Karpas-422 (cell line): ENCODE results near the gene C20orf173. TPM values are rescaled to one million over a fixed set of nuclear protein-coding genes. Genes with fewer than 3 reads are reported as not detected.
A peak's percentile ranks its signal among the peaks of the same experiment; 100 is the strongest.

Experiments used
- DNase-seq: peaks from one replicate; pipeline ENCODE4 v3.0.0-alpha.2; 2015
- H2AFZ ChIP-seq: fragments of 200-600 bp; sonication (generic); 2 replicates; pipeline ENCODE4 v1.6.1; 2014; ENCODE audit warnings: antibody characterized with exemption, low read length, mixed read lengths
- H3K27ac ChIP-seq: fragments of 200-600 bp; sonication (generic); 2 replicates; pipeline ENCODE4 v1.5.1; 2014; ENCODE audit warnings: mild to moderate bottlenecking, low read length, moderate library complexity
- H3K27me3 ChIP-seq: fragments of 200-600 bp; sonication (generic); 2 replicates; pipeline ENCODE4 v1.6.1; 2014; ENCODE audit warnings: low read length, mixed read lengths
- H3K36me3 ChIP-seq: fragments of 200-600 bp; sonication (generic); 2 replicates; pipeline ENCODE4 v1.6.1; 2014; ENCODE audit warnings: low read length, mixed read lengths; ENCODE audit not compliant: insufficient read depth
- H3K4me1 ChIP-seq: fragments of 200-600 bp; sonication (generic); 2 replicates; pipeline ENCODE4 v1.6.1; 2014; ENCODE audit warnings: mild to moderate bottlenecking, low read length, mixed read lengths
- H3K4me2 ChIP-seq: fragments of 200-600 bp; sonication (generic); 2 replicates; pipeline ENCODE4 v1.6.1; 2014; ENCODE audit warnings: low read length, low read depth, mild to moderate bottlenecking; ENCODE audit not compliant: poor library complexity, severe bottlenecking
- H3K4me3 ChIP-seq: fragments of 200-600 bp; sonication (generic); 2 replicates; pipeline ENCODE4 v1.5.1; 2014; ENCODE audit warnings: mild to moderate bottlenecking, antibody characterized with exemption, low read length, mixed read lengths
- H3K79me2 ChIP-seq: fragments of 200-600 bp; sonication (generic); 2 replicates; pipeline ENCODE4 v1.6.1; 2014; ENCODE audit warnings: mild to moderate bottlenecking, low read length, mixed read lengths
- H3K9ac ChIP-seq: fragments of 200-600 bp; sonication (generic); 2 replicates; pipeline ENCODE4 v1.6.0; 2014; ENCODE audit warnings: low read length
- H3K9me2 ChIP-seq: fragments of 200-600 bp; sonication (generic), shearing (Covaris generic); replicated peaks from 2 replicates; pipeline ENCODE4 v1.6.0; 2014; ENCODE audit warnings: mild to moderate bottlenecking, low read length, moderate library complexity; ENCODE audit not compliant: insufficient read depth
- H3K9me3 ChIP-seq: fragments of 300-700, 200-600 bp; sonication (generic); 2 replicates; pipeline ENCODE4 v1.6.1; 2014; ENCODE audit warnings: low read length, mixed read lengths
- H4K20me1 ChIP-seq: fragments of 200-600 bp; sonication (generic); 2 replicates; pipeline ENCODE4 v1.6.1; 2014; ENCODE audit warnings: mild to moderate bottlenecking, antibody characterized with exemption, low read length, low read depth; ENCODE audit not compliant: insufficient read depth
- total RNA-seq: library from RNA; depleted of rRNA; stranded (reverse); fragments of >200 nt; shearing (Covaris generic); gene quantifications from 2 replicates; pipeline ENCODE4 v1.2.3, GENCODE V29; 2014; ENCODE audit warnings: low replicate concordance; rRNA removed

Gene C20orf173
- not detected in 2 replicates for total RNA-seq

- no peaks in the 10 kb centered on the region for H3K9me3 ChIP-seq
- H3K36me3 ChIP-seq: no peaks in the 10 kb centered on the region
- no peaks in the 10 kb centered on the region for H3K9me2 ChIP-seq
- H3K27ac ChIP-seq: no peak within 1 kb of the TSS
- H3K4me2 ChIP-seq: no peak within 1 kb of the TSS
- DNase-seq: no peak
- no peaks in the 10 kb centered on the region for H4K20me1 ChIP-seq
- H3K79me2 ChIP-seq: no peaks in the 10 kb centered on the region
- H3K27me3 ChIP-seq: no peaks in the 10 kb centered on the region
- H3K4me1 ChIP-seq: peaks cover 5% of the 10 kb centered on the region
- H3K4me3 ChIP-seq: no peak within 1 kb of the TSS
- H3K9ac ChIP-seq: no peak within 1 kb of the TSS
- no peak within 1 kb of the TSS for H2AFZ ChIP-seq
Observed at GRCh38 chr20:35529552-35529951, at the start of gene C20orf173. TSS of gene C20orf173 (minus strand) at chr20:35529652. CDS start at chr20:35529373, 279 bp downstream.

- no peaks in the 10 kb centered on the region for H3K36me3 ChIP-seq
- DNase-seq: no peak
- H3K79me2 ChIP-seq: no peaks in the 10 kb centered on the region
- no peak overlapping the region for H3K9ac ChIP-seq
- no peak overlapping the region for H3K4me2 ChIP-seq
- no peak overlapping the region for H3K27ac ChIP-seq
- no peak overlapping the region for H2AFZ ChIP-seq
- H3K4me3 ChIP-seq: no peak overlapping the region
- no peaks in the 10 kb centered on the region for H3K9me2 ChIP-seq
- no peaks in the 10 kb centered on the region for H3K27me3 ChIP-seq
- no peaks in the 10 kb centered on the region for H3K9me3 ChIP-seq
- H3K4me1 ChIP-seq: no peaks in the 10 kb centered on the region
- no peaks in the 10 kb centered on the region for H4K20me1 ChIP-seq
Observed at GRCh38 chr20:35579196-35579595, 49.7 kb upstream of the C20orf173 start.

GRCh38 chr20:35578469-35578868, 49.0 kb upstream of the C20orf173 start:
- DNase-seq: no peak
- H3K36me3 ChIP-seq: no peaks in the 10 kb centered on the region
- H3K4me1 ChIP-seq: no peaks in the 10 kb centered on the region
- H3K79me2 ChIP-seq: no peaks in the 10 kb centered on the region
- no peak overlapping the region for H3K4me2 ChIP-seq
- H3K9ac ChIP-seq: no peak overlapping the region
- no peaks in the 10 kb centered on the region for H3K9me3 ChIP-seq
- no peak overlapping the region for H3K27ac ChIP-seq
- no peaks in the 10 kb centered on the region for H3K9me2 ChIP-seq
- no peak overlapping the region for H3K4me3 ChIP-seq
- no peak overlapping the region for H2AFZ ChIP-seq
- no peaks in the 10 kb centered on the region for H3K27me3 ChIP-seq
- no peaks in the 10 kb centered on the region for H4K20me1 ChIP-seq

- Histone ChIP-seq H3K9me3 (no peaks in the 10 kb centered on the region), H3K4me3 (no peak overlapping the region), H3K36me3 (no peaks in the 10 kb centered on the region), H3K9me2 (no peaks in the 10 kb centered on the region), H2AFZ (no peak overlapping the region), H3K4me1 (no peaks in the 10 kb centered on the region), H3K79me2 (no peaks in the 10 kb centered on the region), H3K27ac (no peak overlapping the region), H3K27me3 (no peaks in the 10 kb centered on the region), H3K4me2 (no peak overlapping the region), H3K9ac (no peak overlapping the region), H4K20me1 (no peaks in the 10 kb centered on the region)
- DNase-seq: no peak
Observed at GRCh38 chr20:35576816-35577215, 47.4 kb upstream of the C20orf173 start.

- no peak overlapping the region for H3K4me2 ChIP-seq
- no peak overlapping the region for H3K27ac ChIP-seq
- no peak overlapping the region for H3K9ac ChIP-seq
- H3K9me2 ChIP-seq: no peaks in the 10 kb centered on the region
- no peak for DNase-seq
- H3K4me1 ChIP-seq: no peaks in the 10 kb centered on the region
- no peaks in the 10 kb centered on the region for H4K20me1 ChIP-seq
- H3K4me3 ChIP-seq: no peak overlapping the region
- H3K36me3 ChIP-seq: no peaks in the 10 kb centered on the region
- H3K27me3 ChIP-seq: no peaks in the 10 kb centered on the region
- no peaks in the 10 kb centered on the region for H3K9me3 ChIP-seq
- no peaks in the 10 kb centered on the region for H3K79me2 ChIP-seq
- H2AFZ ChIP-seq: no peak overlapping the region
Observed at GRCh38 chr20:35575958-35576357, 46.5 kb upstream of the C20orf173 start.

GRCh38 chr20:35572838-35573237, 43.4 kb upstream of the C20orf173 start:
- no peak for DNase-seq

GRCh38 chr20:35571555-35571954, 42.1 kb upstream of the C20orf173 start:
- Histone ChIP-seq H3K9me2 (no peaks in the 10 kb centered on the region), H2AFZ (no peak overlapping the region), H3K9me3 (no peaks in the 10 kb centered on the region), H3K9ac (no peak overlapping the region), H3K4me2 (no peak overlapping the region), H3K79me2 (no peaks in the 10 kb centered on the region), H3K36me3 (no peaks in the 10 kb centered on the region), H4K20me1 (no peaks in the 10 kb centered on the region), H3K4me1 (no peaks in the 10 kb centered on the region), H3K4me3 (no peak overlapping the region), H3K27me3 (no peaks in the 10 kb centered on the region), H3K27ac (no peak overlapping the region)
- no peak for DNase-seq

More at GRCh38 chr20:35572838-35573237, 43.4 kb upstream of the C20orf173 start:
- Histone ChIP-seq H2AFZ (no peak overlapping the region), H3K79me2 (no peaks in the 10 kb centered on the region), H3K27me3 (no peaks in the 10 kb centered on the region), H3K9ac (no peak overlapping the region), H4K20me1 (no peaks in the 10 kb centered on the region), H3K27ac (no peak overlapping the region), H3K4me3 (no peak overlapping the region), H3K9me3 (no peaks in the 10 kb centered on the region), H3K9me2 (no peaks in the 10 kb centered on the region), H3K36me3 (no peaks in the 10 kb centered on the region), H3K4me2 (no peak overlapping the region), H3K4me1 (no peaks in the 10 kb centered on the region)

- no peaks in the 10 kb centered on the region for H3K27me3 ChIP-seq
- H2AFZ ChIP-seq: no peak overlapping the region
- no peak overlapping the region for H3K9ac ChIP-seq
- DNase-seq: peak; percentile 67
- H3K27ac ChIP-seq: no peak overlapping the region
- no peaks in the 10 kb centered on the region for H3K9me3 ChIP-seq
- H3K36me3 ChIP-seq: no peaks in the 10 kb centered on the region
- no peak overlapping the region for H3K4me3 ChIP-seq
- no peak overlapping the region for H3K4me2 ChIP-seq
- H3K9me2 ChIP-seq: no peaks in the 10 kb centered on the region
- no peaks in the 10 kb centered on the region for H3K4me1 ChIP-seq
- H4K20me1 ChIP-seq: no peaks in the 10 kb centered on the region
- H3K79me2 ChIP-seq: no peaks in the 10 kb centered on the region
Observed at GRCh38 chr20:35568645-35569044, 39.2 kb upstream of the C20orf173 start.

- no peaks in the 10 kb centered on the region for H3K9me3 ChIP-seq
- no peaks in the 10 kb centered on the region for H3K79me2 ChIP-seq
- no peaks in the 10 kb centered on the region for H4K20me1 ChIP-seq
- H3K27me3 ChIP-seq: no peaks in the 10 kb centered on the region
- no peak overlapping the region for H2AFZ ChIP-seq
- DNase-seq: no peak
- H3K27ac ChIP-seq: no peak overlapping the region
- H3K4me1 ChIP-seq: peaks cover 6% of the 10 kb centered on the region
- no peaks in the 10 kb centered on the region for H3K9me2 ChIP-seq
- no peak overlapping the region for H3K4me3 ChIP-seq
- no peaks in the 10 kb centered on the region for H3K36me3 ChIP-seq
- H3K9ac ChIP-seq: no peak overlapping the region
- H3K4me2 ChIP-seq: no peak overlapping the region
Observed at GRCh38 chr20:35564905-35565304, 35.5 kb upstream of the C20orf173 start.
